Neural cell (in vitro differentiated cells): ENCODE data around the gene SRSF5.

Source experiments
- EP300 ChIP-seq: fragments of 450-650 bp; conservative IDR thresholded peaks from 2 replicates; pipeline ENCODE4 v1.6.1; 2014; ENCODE audit warnings: antibody characterized with exemption, mild to moderate bottlenecking, moderate library complexity; ENCODE audit not compliant: poor library complexity, severe bottlenecking
- EZH2 ChIP-seq: fragments of 200-600, 300-800 bp; shearing (Covaris generic), sonication (generic); IDR thresholded peaks from 2 replicates; pipeline ENCODE4 v1.6.1; 2014; ENCODE audit warnings: antibody characterized with exemption, low read length, borderline replicate concordance, mild to moderate bottlenecking; ENCODE audit not compliant: insufficient read depth, poor library complexity, severe bottlenecking
- MXI1 ChIP-seq: fragments of 450-650 bp; conservative IDR thresholded peaks from 2 replicates; pipeline ENCODE4 v1.6.1; 2014; ENCODE audit warnings: antibody characterized with exemption, mild to moderate bottlenecking; ENCODE audit not compliant: poor library complexity, severe bottlenecking
- POLR2AphosphoS5 ChIP-seq: IDR thresholded peaks from 2 replicates; pipeline ENCODE4 v1.6.1; 2012
- RAD21 ChIP-seq: fragments of 450-650 bp; conservative IDR thresholded peaks from 2 replicates; pipeline ENCODE4 v1.6.1; 2014; ENCODE audit warnings: antibody characterized with exemption, mild to moderate bottlenecking, moderate library complexity
- REST ChIP-seq: IDR thresholded peaks from 2 replicates; pipeline ENCODE4 v1.6.1; 2012; ENCODE audit warnings: borderline replicate concordance
- SMC3 ChIP-seq: fragments of 450-650 bp; conservative IDR thresholded peaks from 2 replicates; pipeline ENCODE4 v1.6.1; 2014; ENCODE audit warnings: antibody characterized with exemption, mild to moderate bottlenecking, moderate library complexity; ENCODE audit not compliant: poor library complexity
- TAF1 ChIP-seq: IDR thresholded peaks from 2 replicates; pipeline ENCODE4 v1.6.1; 2012; ENCODE audit warnings: low read depth
- TF ChIP-seq, protein P1 (sequence below): fragments of 450-650 bp; IDR thresholded peaks from 2 replicates; pipeline ENCODE4 v1.5.1; 2014; ENCODE audit warnings: antibody characterized with exemption, mild to moderate bottlenecking, moderate library complexity; ENCODE audit not compliant: poor library complexity, severe bottlenecking

DNA sequence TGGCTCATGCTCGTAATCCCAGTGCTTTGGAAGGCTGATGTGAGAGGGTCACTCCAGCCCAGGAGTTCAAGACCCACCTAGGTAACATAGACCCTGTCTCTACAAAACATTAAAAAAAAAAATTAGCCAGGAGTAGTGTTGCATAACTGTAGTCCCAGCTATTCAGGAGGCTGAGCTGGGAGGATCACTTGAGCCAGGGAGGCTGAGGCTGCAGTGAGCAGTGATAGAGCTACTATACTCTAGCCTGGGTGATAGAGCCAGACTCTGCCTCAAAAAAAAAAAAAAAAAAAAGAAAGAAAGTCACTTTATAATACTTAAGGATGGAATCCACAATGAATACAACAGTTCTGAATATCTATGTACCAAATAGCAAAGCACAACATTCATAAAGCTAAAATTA, 40.2 kb downstream of the SRSF5 start:
- TF ChIP-seq, protein P1, sequence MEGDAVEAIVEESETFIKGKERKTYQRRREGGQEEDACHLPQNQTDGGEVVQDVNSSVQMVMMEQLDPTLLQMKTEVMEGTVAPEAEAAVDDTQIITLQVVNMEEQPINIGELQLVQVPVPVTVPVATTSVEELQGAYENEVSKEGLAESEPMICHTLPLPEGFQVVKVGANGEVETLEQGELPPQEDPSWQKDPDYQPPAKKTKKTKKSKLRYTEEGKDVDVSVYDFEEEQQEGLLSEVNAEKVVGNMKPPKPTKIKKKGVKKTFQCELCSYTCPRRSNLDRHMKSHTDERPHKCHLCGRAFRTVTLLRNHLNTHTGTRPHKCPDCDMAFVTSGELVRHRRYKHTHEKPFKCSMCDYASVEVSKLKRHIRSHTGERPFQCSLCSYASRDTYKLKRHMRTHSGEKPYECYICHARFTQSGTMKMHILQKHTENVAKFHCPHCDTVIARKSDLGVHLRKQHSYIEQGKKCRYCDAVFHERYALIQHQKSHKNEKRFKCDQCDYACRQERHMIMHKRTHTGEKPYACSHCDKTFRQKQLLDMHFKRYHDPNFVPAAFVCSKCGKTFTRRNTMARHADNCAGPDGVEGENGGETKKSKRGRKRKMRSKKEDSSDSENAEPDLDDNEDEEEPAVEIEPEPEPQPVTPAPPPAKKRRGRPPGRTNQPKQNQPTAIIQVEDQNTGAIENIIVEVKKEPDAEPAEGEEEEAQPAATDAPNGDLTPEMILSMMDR = no peak
- TF ChIP-seq EZH2 (no peak), RAD21 (no peak), POLR2AphosphoS5 (no peak), REST (no peak), SMC3 (no peak), MXI1 (no peak), EP300 (no peak), TAF1 (no peak)
